Smooth muscle cell (in vitro differentiated cells): Measurements from ENCODE around the gene PIAS4. TPM values are rescaled to one million over a fixed set of nuclear protein-coding genes. Genes with fewer than 3 reads are reported as not detected.

Experiments
- DNase-seq: peaks from one replicate; lab custom pipeline; 2025; ENCODE audit not compliant: unreplicated experiment; lab: John Stamatoyannopoulos, UW
- H2AFZ ChIP-seq: fragments of 200-600 bp; sonication (generic); 2 replicates; pipeline ENCODE4 v1.6.0; 2016; ENCODE audit warnings: antibody characterized with exemption, low read depth, mild to moderate bottlenecking
- H3F3A ChIP-seq: fragments of 200-600 bp; sonication (generic); 2 replicates; pipeline ENCODE4 v1.6.0; 2017; ENCODE audit warnings: antibody characterized with exemption, low read depth
- H3K27ac ChIP-seq: fragments of 200-600 bp; sonication (generic); 2 replicates; pipeline ENCODE4 v1.5.1; 2016; ENCODE audit warnings: low read depth, mild to moderate bottlenecking
- H3K27me3 ChIP-seq: fragments of 200-600 bp; sonication (generic); 2 replicates; pipeline ENCODE4 v1.6.1; 2016; ENCODE audit warnings: low read depth, mild to moderate bottlenecking
- H3K36me3 ChIP-seq: fragments of 200-600 bp; sonication (generic); 2 replicates; pipeline ENCODE4 v1.5.1; 2016; ENCODE audit warnings: low read depth
- H3K4me1 ChIP-seq: fragments of 200-600 bp; sonication (generic); 2 replicates; pipeline ENCODE4 v1.5.1; 2016; ENCODE audit warnings: low read depth
- H3K4me2 ChIP-seq: fragments of 200-600 bp; sonication (generic); 2 replicates; pipeline ENCODE4 v1.6.0; 2016; ENCODE audit warnings: mild to moderate bottlenecking
- H3K4me3 ChIP-seq: fragments of 200-600 bp; sonication (generic); 2 replicates; pipeline ENCODE4 v1.5.1; 2016; ENCODE audit warnings: mild to moderate bottlenecking
- H3K79me2 ChIP-seq: fragments of 200-600 bp; sonication (generic); 2 replicates; pipeline ENCODE4 v1.6.0; 2016; ENCODE audit warnings: low read depth, mild to moderate bottlenecking
- H3K9ac ChIP-seq: fragments of 200-600 bp; sonication (generic); 2 replicates; pipeline ENCODE4 v1.6.0; 2016; ENCODE audit warnings: low read depth
- H3K9me3 ChIP-seq: fragments of 200-600 bp; sonication (generic); replicated peaks from 2 replicates; pipeline ENCODE4 v1.5.1; 2016; ENCODE audit warnings: low read depth
- H4K20me1 ChIP-seq: fragments of 200-600 bp; sonication (generic); 2 replicates; pipeline ENCODE4 v1.6.0; 2016; ENCODE audit warnings: low read depth
- CTCF ChIP-seq: fragments of 200-600 bp; sonication (generic); IDR thresholded peaks from 2 replicates; pipeline ENCODE4 v1.5.1; 2017; ENCODE audit warnings: borderline replicate concordance, mild to moderate bottlenecking, antibody characterized with exemption; ENCODE audit not compliant: insufficient read depth, poor library complexity, severe bottlenecking
- WGBS: methylation state at CpG from one replicate; pipeline ENCODE4 v1.1.7; 2016; ENCODE audit warnings: low lambda C conversion rate; 5-methylcytosine and 5-hydroxymethylcytosine counted together
- polyA plus RNA-seq: library from polyadenylated mRNA; unstranded; fragments of >200 nt; fragmentation: Nextera tagmentation; extraction: Ambion mirVana; gene quantifications from 2 replicates; pipeline ENCODE4 v1.2.1, GENCODE V29; 2016
- total RNA-seq: library from RNA; depleted of rRNA; stranded (reverse); fragments of >200 nt; gene quantifications from 2 replicates; pipeline ENCODE4 v1.2.3, GENCODE V29; 2014

PIAS4 gene
- total and polyA plus RNA-seq, 2 experiments from 2014 or later, result 8.1 to 17.3 TPM

- H4K20me1 ChIP-seq, result no peaks in the 10 kb centered on the region
- no peak for DNase-seq
- H3K27ac ChIP-seq, result no peak overlapping the region
- H3K4me2 ChIP-seq, result no peak overlapping the region
- H2AFZ ChIP-seq, result no peak overlapping the region
- no peaks in the 10 kb centered on the region for H3K36me3 ChIP-seq
- no peak overlapping the region for H3K4me3 ChIP-seq
- H3F3A ChIP-seq, result no peaks in the 10 kb centered on the region
- H3K79me2 ChIP-seq, result no peaks in the 10 kb centered on the region
- no peaks in the 10 kb centered on the region for H3K9me3 ChIP-seq
- no peaks in the 10 kb centered on the region for H3K27me3 ChIP-seq
- 68% methylated on average over 3 of the region's 3 CpGs for WGBS
- no peak overlapping the region for H3K9ac ChIP-seq
- no peaks in the 10 kb centered on the region for H3K4me1 ChIP-seq
- no peak for TF ChIP-seq CTCF
Observed at GRCh38 chr19:4077007-4077374, 69.5 kb downstream of the PIAS4 start.

DNA sequence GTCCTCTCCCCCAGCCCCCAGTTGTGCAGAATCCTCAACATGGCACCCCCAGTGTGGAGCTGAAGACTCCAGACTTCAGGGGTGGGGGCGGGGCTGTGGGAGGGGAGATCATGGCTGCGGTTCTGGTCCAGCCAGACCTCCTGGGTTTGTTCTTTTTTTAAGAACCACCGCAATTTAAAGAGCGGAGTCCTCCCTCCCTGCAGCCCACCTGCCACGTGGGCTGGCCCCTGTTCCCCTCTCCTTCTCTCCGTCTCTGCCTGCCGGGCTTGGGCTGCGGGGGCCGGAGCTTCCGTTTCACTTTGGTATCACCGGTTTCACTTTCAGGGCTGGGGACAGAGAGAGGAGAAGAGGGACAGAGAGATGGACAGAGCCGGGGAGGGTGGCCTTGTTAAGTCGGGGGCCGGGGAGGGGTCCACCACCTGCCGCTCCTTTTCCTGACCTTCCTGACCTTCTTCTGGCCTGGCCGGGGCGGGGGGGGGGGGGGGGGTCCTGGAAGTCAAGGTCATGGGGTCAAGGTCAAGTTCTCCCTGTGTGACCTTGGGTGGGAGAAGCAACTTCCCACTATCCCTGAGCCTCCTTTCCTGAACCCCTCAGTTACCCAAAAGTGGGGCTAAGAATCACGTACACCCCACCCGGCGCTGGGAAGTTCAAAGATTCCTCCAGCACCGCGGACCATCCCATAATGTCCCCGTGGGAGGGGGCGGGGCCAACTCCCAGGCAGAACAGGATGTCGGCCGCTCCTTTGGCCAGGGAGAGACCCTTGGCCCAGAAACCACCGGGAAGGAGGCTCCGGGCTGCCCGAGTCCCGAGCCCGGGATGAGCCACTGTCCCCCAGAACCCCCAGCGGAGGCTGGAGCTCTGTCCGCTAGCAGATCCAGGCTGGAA, 70.5 kb downstream of the PIAS4 start:
- peak overlapping the region; percentile 63 for H3K4me2 ChIP-seq
- H3K79me2 ChIP-seq, result no peaks in the 10 kb centered on the region
- H3F3A ChIP-seq, result no peaks in the 10 kb centered on the region
- H3K9me3 ChIP-seq, result no peaks in the 10 kb centered on the region
- H3K36me3 ChIP-seq, result no peaks in the 10 kb centered on the region
- no peak overlapping the region for H3K27ac ChIP-seq
- no peaks in the 10 kb centered on the region for H3K27me3 ChIP-seq
- H3K4me3 ChIP-seq, result peak overlapping the region; percentile 38
- H3K4me1 ChIP-seq, result no peaks in the 10 kb centered on the region
- no peaks in the 10 kb centered on the region for H4K20me1 ChIP-seq
- no peak for DNase-seq
- H2AFZ ChIP-seq, result no peak overlapping the region
- TF ChIP-seq CTCF, result no peak
- WGBS, result 57% methylated on average over 22 of the region's 33 CpGs
- H3K9ac ChIP-seq, result no peak overlapping the region

DNA sequence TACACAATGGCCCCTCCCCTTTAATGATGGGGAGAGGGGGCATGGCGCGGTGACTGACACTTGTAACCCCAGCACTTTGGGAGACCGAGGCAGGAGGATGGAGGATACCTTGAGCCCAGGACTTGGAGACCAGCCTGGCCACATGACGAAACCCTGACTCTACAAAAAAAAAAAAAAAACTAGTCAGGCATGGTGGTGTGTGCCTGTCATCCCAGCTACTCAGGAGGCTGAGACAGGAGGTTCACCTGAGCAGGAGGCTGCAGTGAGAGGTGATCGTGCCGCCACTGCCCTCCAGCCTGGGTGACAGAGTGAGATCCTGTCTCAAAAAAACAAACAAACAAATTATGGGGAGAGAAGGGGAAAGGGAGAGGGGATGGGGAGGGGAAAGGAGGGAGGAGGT, 72.9 kb downstream of the PIAS4 start:
- WGBS, result 75% methylated on average over 6 of the region's 6 CpGs
- Histone ChIP-seq H3K27ac (no peak overlapping the region), H3K27me3 (no peaks in the 10 kb centered on the region), H2AFZ (no peak overlapping the region), H3K4me2 (no peak overlapping the region), H4K20me1 (no peaks in the 10 kb centered on the region), H3K9ac (no peak overlapping the region), H3K4me1 (no peaks in the 10 kb centered on the region), H3K4me3 (no peak overlapping the region), H3K79me2 (no peaks in the 10 kb centered on the region), H3K9me3 (no peaks in the 10 kb centered on the region), H3F3A (no peaks in the 10 kb centered on the region), H3K36me3 (no peaks in the 10 kb centered on the region)
- DNase-seq, result no peak
- TF ChIP-seq CTCF, result no peak
